Psoas muscle (tissue), 8 donors: ENCODE data around the gene CDC42BPA. TPM values are rescaled to one million over a fixed set of nuclear protein-coding genes. Genes with fewer than 3 reads are reported as not detected.

Source experiments
- ATAC-seq, 4 donors: fragments of 200-7000 bp; cut with Tn5 transposase; one replicate each; pipeline ENCODE4 v1.9.1; 2020; ENCODE audit warnings: moderate library complexity in 3 of 4, mild to moderate bottlenecking in 2 of 4
- DNase-seq, 2 donors: peaks; one replicate each; pipeline ENCODE4 v3.0.0-alpha.2; 2020
- H3K27ac ChIP-seq: fragments of 200-600 bp; one replicate; pipeline ENCODE4 v1.8.0; 2022
- H3K27me3 ChIP-seq, 3 donors: fragments of 200-600 bp in 1 of 3; one replicate each; pipeline versions ENCODE4 v1.6.1 to v1.8.0; 2013 to 2022; ENCODE audit warnings: low read length in 2 of 3, mild to moderate bottlenecking in 2 of 3, moderate library complexity in 1 of 3; ENCODE audit not compliant: insufficient read depth in 3 of 3
- H3K36me3 ChIP-seq, 2 donors: fragments of 200-600 bp in 1 of 2; one replicate each; pipeline versions ENCODE4 v1.6.1 to v1.8.0; 2013 to 2022; ENCODE audit warnings: low read depth in 1 of 2, mild to moderate bottlenecking in 1 of 2, moderate library complexity in 1 of 2; ENCODE audit not compliant: insufficient read depth in 1 of 2
- H3K4me1 ChIP-seq: fragments of 200-600 bp; one replicate; pipeline ENCODE4 v1.8.0; 2022
- H3K4me3 ChIP-seq: fragments of 200-600 bp; one replicate; pipeline ENCODE4 v1.8.0; 2022; ENCODE audit warnings: mild to moderate bottlenecking
- H3K9me3 ChIP-seq: fragments of 200-600 bp; one replicate; pipeline ENCODE4 v1.8.0; 2022
- WGBS, 3 donors: extraction: QIAGEN DNeasy Blood & Tissue Kit; methylation state at CpG; one replicate each; pipeline versions ENCODE4 v1.1.6 to v1.1.7; 2013; 5-methylcytosine and 5-hydroxymethylcytosine counted together
- intact Hi-C, 2 donors: fragments of 100-400 bp; cut with DNase I; formaldehyde crosslinking; loops; one replicate each; pipeline versions ENCODE4 v1.11.0 to v1.14.2; 2022
- polyA plus RNA-seq, 3 donors: library from polyadenylated mRNA; stranded (reverse); fragments of 200-250 nt; gene quantifications; one replicate each; pipeline ENCODE4 v1.2.3, GENCODE V29; 2013
- total RNA-seq, 4 donors: library from RNA; stranded (reverse); fragmentation: NEBNext Ultra II Directional in 2 of 4; extraction: Animal tissue kit (Norgen Biotek cat#: 25700) in 2 of 4; gene quantifications; one replicate each; pipeline versions ENCODE4 v1.2.1 to v1.2.4, GENCODE V29; 2021 to 2023
- TF ChIP-seq, protein P1 (sequence below): fragments of 200-600 bp; IDR thresholded peaks from one replicate; pipeline ENCODE4 v1.8.0; 2022; ENCODE audit warnings: antibody characterized with exemption
- donor health status: healthy with polysubstance abuse.
- donor health status: DM: no; HTN: no; CAD: no; lungs with moderate emphysema.
- donor health status: Bipolar disorder and iron deficiency.
- donor health status: healthy.
- donor health status: DM: yes; HTN: yes; CAD: no.
- donor health status: DM: no; HTN: no; CAD: no.
- donor health status: DM: no; HTN: no; CAD: no.
- donor health status: DM: yes; HTN: yes; CAD: no.

Gene CDC42BPA
- total and polyA plus RNA-seq, 7 donors, result 5.3 to 23.0 (median 15.7) TPM

DNA sequence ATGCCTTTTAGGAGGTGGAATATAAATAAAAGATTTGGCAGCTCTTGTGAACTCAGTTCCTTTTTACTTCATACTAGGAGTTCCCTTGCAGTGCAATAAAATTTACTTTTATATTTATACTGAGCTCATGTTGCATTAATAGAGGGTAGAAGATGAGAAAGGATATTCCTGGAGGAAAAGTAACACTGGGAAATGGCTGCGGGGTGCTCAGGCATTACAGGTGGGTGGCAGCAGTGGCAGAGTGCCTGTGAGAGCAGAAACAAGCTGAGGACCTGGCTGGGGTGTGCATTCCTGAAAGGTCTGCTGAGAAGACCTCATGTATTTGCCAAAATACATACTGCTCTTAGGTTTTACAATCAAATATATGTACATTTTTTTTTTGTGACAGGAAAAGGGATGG is 251.3 kb downstream of the CDC42BPA start:
- Histone ChIP-seq H3K9me3 (no peaks in the 10 kb centered on the region), H3K27ac (no peak overlapping the region), H3K4me3 (no peak overlapping the region), H3K27me3 (no peaks in the 10 kb centered on the region), H3K4me1 (no peaks in the 10 kb centered on the region), H3K36me3 (peaks cover 0 to 55% of the 10 kb centered on the region in 2 donors)
- WGBS, 3 donors, result 47 to 79% (median 52%) methylated on average over 1 of the region's 1 CpG
- TF ChIP-seq, protein P1, sequence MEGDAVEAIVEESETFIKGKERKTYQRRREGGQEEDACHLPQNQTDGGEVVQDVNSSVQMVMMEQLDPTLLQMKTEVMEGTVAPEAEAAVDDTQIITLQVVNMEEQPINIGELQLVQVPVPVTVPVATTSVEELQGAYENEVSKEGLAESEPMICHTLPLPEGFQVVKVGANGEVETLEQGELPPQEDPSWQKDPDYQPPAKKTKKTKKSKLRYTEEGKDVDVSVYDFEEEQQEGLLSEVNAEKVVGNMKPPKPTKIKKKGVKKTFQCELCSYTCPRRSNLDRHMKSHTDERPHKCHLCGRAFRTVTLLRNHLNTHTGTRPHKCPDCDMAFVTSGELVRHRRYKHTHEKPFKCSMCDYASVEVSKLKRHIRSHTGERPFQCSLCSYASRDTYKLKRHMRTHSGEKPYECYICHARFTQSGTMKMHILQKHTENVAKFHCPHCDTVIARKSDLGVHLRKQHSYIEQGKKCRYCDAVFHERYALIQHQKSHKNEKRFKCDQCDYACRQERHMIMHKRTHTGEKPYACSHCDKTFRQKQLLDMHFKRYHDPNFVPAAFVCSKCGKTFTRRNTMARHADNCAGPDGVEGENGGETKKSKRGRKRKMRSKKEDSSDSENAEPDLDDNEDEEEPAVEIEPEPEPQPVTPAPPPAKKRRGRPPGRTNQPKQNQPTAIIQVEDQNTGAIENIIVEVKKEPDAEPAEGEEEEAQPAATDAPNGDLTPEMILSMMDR, result no peak
- intact Hi-C loops, result no loop called here
- ATAC-seq (no peak), DNase-seq (no peak)

GRCh38 chr1:227065311-227065710 is 253.0 kb downstream of the CDC42BPA start:
- Histone ChIP-seq H3K9me3 (no peaks in the 10 kb centered on the region), H3K4me3 (no peak overlapping the region), H3K27ac (no peak overlapping the region), H3K36me3 (peaks cover 0 to 39% of the 10 kb centered on the region in 2 donors), H3K4me1 (no peaks in the 10 kb centered on the region), H3K27me3 (no peaks in the 10 kb centered on the region)
- ATAC-seq (no peak), DNase-seq (no peak)
- TF ChIP-seq, protein P1, result no peak
- intact Hi-C loops, result no loop called here
- 74 to 90% (median 85%) methylated on average over 2 of the region's 2 CpGs for WGBS, 3 donors

- TF ChIP-seq, protein P1, result no peak
- DNase-seq, result no peak
- Histone ChIP-seq H3K36me3 (peaks cover 0 to 33% of the 10 kb centered on the region in 2 donors), H3K9me3 (no peaks in the 10 kb centered on the region), H3K4me1 (no peaks in the 10 kb centered on the region), H3K27ac (no peak overlapping the region), H3K4me3 (no peak overlapping the region), H3K27me3 (no peaks in the 10 kb centered on the region)
- WGBS, 3 donors, result 77 to 85% (median 81%) methylated on average over 2 of the region's 2 CpGs
- no peak for ATAC-seq
- intact Hi-C loops, result no loop called here
Measured at GRCh38 chr1:227062306-227062705, 256.0 kb downstream of the CDC42BPA start.

- Histone ChIP-seq H3K36me3 (peaks cover 0 to 13% of the 10 kb centered on the region in 2 donors), H3K27me3 (no peaks in the 10 kb centered on the region), H3K4me1 (no peaks in the 10 kb centered on the region), H3K27ac (no peak overlapping the region), H3K4me3 (no peak overlapping the region), H3K9me3 (no peaks in the 10 kb centered on the region)
- DNase-seq (no peak), ATAC-seq (no peak)
- TF ChIP-seq, protein P1, result no peak
- intact Hi-C loops, result no loop called here
- WGBS, 3 donors, result 94 to 96% (median 95%) methylated on average over 4 of the region's 4 CpGs
Measured at GRCh38 chr1:227059076-227059475, 259.2 kb downstream of the CDC42BPA start.

DNA sequence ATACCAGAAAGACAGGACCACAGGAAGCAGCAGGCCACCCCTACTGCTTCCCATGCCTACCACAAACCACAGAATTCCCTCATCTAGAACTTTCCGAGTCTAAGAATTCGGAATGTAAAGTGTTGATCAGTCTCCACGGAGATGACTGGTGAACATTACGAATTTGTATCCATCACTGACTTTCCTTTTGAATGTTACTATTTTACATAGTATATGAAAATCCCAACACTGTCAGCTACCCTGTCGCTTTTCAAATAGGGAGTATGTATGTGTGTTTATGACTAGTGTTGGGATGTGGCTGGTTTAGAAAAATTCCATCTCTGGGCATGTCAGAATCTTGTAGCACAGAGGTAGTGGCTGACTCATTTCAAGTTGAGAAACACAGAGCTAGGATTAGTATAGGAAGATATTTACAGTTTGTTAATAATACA is 260.0 kb downstream of the CDC42BPA start:
- no peaks in the 10 kb centered on the region for H3K9me3 ChIP-seq
- DNase-seq (no peak), ATAC-seq (no peak)
- H3K27ac ChIP-seq, result no peak overlapping the region
- intact Hi-C loops, result no loop called here
- WGBS, 3 donors, result 95 to 97% (median 96%) methylated on average over 5 of the region's 5 CpGs
- no peaks in the 10 kb centered on the region for H3K27me3 ChIP-seq
- peaks cover 0 to 13% of the 10 kb centered on the region in 2 donors for H3K36me3 ChIP-seq
- TF ChIP-seq, protein P1, result no peak
- no peak overlapping the region for H3K4me3 ChIP-seq
- H3K4me1 ChIP-seq, result no peaks in the 10 kb centered on the region
